Ectodermal cell (in vitro differentiated cells): ENCODE data around the gene OGDHL.
"Not testable (repeated sequence)": the region's sequence is repeated elsewhere in the genome, so short reads cannot be mapped to it uniquely, and the experiment has no call there.

Source experiments
- H3K27ac ChIP-seq: 2 replicates; pipeline ENCODE4 v1.7.0; 2013; ENCODE audit warnings: mild to moderate bottlenecking, low read depth, low read length; ENCODE audit not compliant: insufficient read depth, poor library complexity, severe bottlenecking
- H3K27me3 ChIP-seq: 2 replicates; pipeline ENCODE4 v1.7.0; 2013; ENCODE audit warnings: mild to moderate bottlenecking, low read length; ENCODE audit not compliant: insufficient read depth, control insufficient read depth, poor library complexity, severe bottlenecking
- H3K36me3 ChIP-seq: one replicate; pipeline ENCODE4 v1.7.0; 2013; ENCODE audit warnings: low read length; ENCODE audit not compliant: control insufficient read depth, insufficient read depth
- H3K4me1 ChIP-seq: one replicate; pipeline ENCODE4 v1.7.0; 2013; ENCODE audit warnings: low read length; ENCODE audit not compliant: control insufficient read depth, insufficient read depth
- H3K4me3 ChIP-seq: 2 replicates; pipeline ENCODE4 v1.7.0; 2013; ENCODE audit warnings: low read depth, low read length, control low read depth; ENCODE audit not compliant: insufficient read depth
- H3K9me3 ChIP-seq: 2 replicates; pipeline ENCODE4 v1.7.0; 2013; ENCODE audit warnings: mild to moderate bottlenecking, low read length, moderate library complexity; ENCODE audit not compliant: control insufficient read depth
- WGBS, 2 experiments: methylation state at CpG; one replicate each; pipeline ENCODE4 v1.1.7; 2013; ENCODE audit warnings: missing lambda C conversion rate in 2 of 2; 5-methylcytosine and 5-hydroxymethylcytosine counted together

OGDHL gene

DNA sequence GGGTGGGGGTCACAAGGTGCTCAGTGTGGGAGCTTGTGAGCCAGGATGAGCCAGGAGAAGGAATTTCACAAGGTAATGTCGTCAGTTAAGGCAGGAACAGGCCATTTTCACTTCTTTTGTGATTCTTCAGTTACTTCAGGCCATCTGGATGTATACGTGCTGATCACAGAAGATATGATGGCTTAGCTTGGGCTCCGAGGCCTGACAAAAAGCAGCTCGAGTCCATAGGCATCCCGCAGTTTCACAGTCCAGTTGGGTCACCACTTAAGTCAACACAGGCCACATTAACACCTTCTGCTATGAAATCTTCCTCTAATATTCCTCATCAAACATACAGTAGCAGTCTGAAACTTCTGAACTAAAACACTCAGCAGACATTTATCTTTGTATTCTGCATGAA is 10.8 kb upstream of the OGDHL start:
- 69 to 70% methylated on average over 5 of the region's 5 CpGs for WGBS, 2 experiments
- H3K36me3 ChIP-seq, H3K27ac ChIP-seq, H3K4me1 ChIP-seq, H3K9me3 ChIP-seq, H3K27me3 ChIP-seq, H3K4me3 ChIP-seq: not testable (repeated sequence)

GRCh38 chr10:49771046-49771445 is 8.9 kb upstream of the OGDHL start:
- not testable (repeated sequence) for H3K27me3 ChIP-seq

GRCh38 chr10:49769692-49770091 is 7.6 kb upstream of the OGDHL start:
- no peak overlapping the region for H3K4me3 ChIP-seq
- no peaks in the 10 kb centered on the region for H3K9me3 ChIP-seq
- no peaks in the 10 kb centered on the region for H3K36me3 ChIP-seq
- no peak overlapping the region for H3K27ac ChIP-seq
- WGBS, 2 experiments = 91 to 95% methylated on average over 8 of the region's 8 CpGs
- no peaks in the 10 kb centered on the region for H3K4me1 ChIP-seq
- H3K27me3 ChIP-seq = peaks cover 7% of the 10 kb centered on the region

More at GRCh38 chr10:49771046-49771445, 8.9 kb upstream of the OGDHL start:
- H3K36me3 ChIP-seq, H3K9me3 ChIP-seq, H3K27ac ChIP-seq, H3K4me1 ChIP-seq, H3K4me3 ChIP-seq: not testable (repeated sequence)
- WGBS, 2 experiments = 77 to 79% methylated on average over 10 to 11 of the region's 11 CpGs

- Histone ChIP-seq H3K4me1 (no peaks in the 10 kb centered on the region), H3K27me3 (peaks cover 7% of the 10 kb centered on the region), H3K27ac (no peak overlapping the region), H3K4me3 (no peak overlapping the region), H3K9me3 (no peaks in the 10 kb centered on the region), H3K36me3 (no peaks in the 10 kb centered on the region)
- 88 to 91% methylated on average over 45 of the region's 45 CpGs for WGBS, 2 experiments
These were observed 6.6 kb upstream of the OGDHL start for GRCh38 chr10:49768731-49769130.

- no peaks in the 10 kb centered on the region for H3K36me3 ChIP-seq
- 88 to 90% methylated on average over 38 of the region's 38 CpGs for WGBS, 2 experiments
- H3K27me3 ChIP-seq = peaks cover 9% of the 10 kb centered on the region
- no peak overlapping the region for H3K27ac ChIP-seq
- no peaks in the 10 kb centered on the region for H3K9me3 ChIP-seq
- H3K4me3 ChIP-seq = no peak overlapping the region
- H3K4me1 ChIP-seq = no peaks in the 10 kb centered on the region
These were observed 6.2 kb upstream of the OGDHL start for GRCh38 chr10:49768329-49768728.

DNA sequence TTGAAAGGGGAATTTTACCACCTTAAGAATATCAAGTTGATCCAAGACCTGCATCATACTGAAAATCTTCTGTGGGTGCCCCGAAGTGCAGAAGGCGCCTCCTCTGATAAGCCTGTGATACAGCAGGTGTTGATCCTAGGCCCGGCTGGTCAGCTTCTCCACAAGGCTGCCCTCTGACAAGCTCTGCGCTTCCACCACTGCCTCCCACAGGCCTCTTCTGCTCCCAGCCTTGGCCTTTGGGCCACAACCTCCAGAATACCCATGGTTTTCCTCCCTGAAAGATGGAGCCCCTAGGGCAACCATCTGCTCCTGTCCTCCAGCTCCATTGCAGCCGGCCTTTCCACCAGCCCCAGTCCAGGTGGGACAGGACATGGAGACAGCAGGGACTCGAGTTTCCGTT is 5.6 kb upstream of the OGDHL start:
- WGBS, 2 experiments = 90 to 92% methylated on average over 7 of the region's 7 CpGs
- Histone ChIP-seq H3K27ac (no peak overlapping the region), H3K4me1 (no peaks in the 10 kb centered on the region), H3K9me3 (no peaks in the 10 kb centered on the region), H3K36me3 (no peaks in the 10 kb centered on the region), H3K4me3 (no peak overlapping the region), H3K27me3 (peaks cover 15% of the 10 kb centered on the region)

- no peaks in the 10 kb centered on the region for H3K4me1 ChIP-seq
- no peaks in the 10 kb centered on the region for H3K9me3 ChIP-seq
- no peaks in the 10 kb centered on the region for H3K36me3 ChIP-seq
- H3K4me3 ChIP-seq = no peak overlapping the region
- peaks cover 27% of the 10 kb centered on the region for H3K27me3 ChIP-seq
- 91 to 93% methylated on average over 2 of the region's 2 CpGs for WGBS, 2 experiments
- H3K27ac ChIP-seq = no peak overlapping the region
These were observed 4.4 kb upstream of the OGDHL start for GRCh38 chr10:49766484-49766883.

- Histone ChIP-seq H3K27me3 (peaks cover 26% of the 10 kb centered on the region), H3K4me3 (peak overlapping the region; percentile 67), H3K4me1 (no peaks in the 10 kb centered on the region), H3K36me3 (no peaks in the 10 kb centered on the region), H3K9me3 (no peaks in the 10 kb centered on the region), H3K27ac (no peak overlapping the region)
- 41 to 49% methylated on average over 4 of the region's 4 CpGs for WGBS, 2 experiments
These were observed 399 bp upstream of the OGDHL start for GRCh38 chr10:49762566-49762877.

- 23 to 29% methylated on average over 16 of the region's 16 CpGs for WGBS, 2 experiments
These were observed 828 bp downstream of the OGDHL start for GRCh38 chr10:49761201-49761788.

GRCh38 chr10:49760789-49761188 is 1.3 kb downstream of the OGDHL start:
- 91 to 98% methylated on average over 3 of the region's 3 CpGs for WGBS, 2 experiments
- Histone ChIP-seq H3K36me3 (no peaks in the 10 kb centered on the region), H3K4me1 (no peaks in the 10 kb centered on the region), H3K9me3 (no peaks in the 10 kb centered on the region), H3K27me3 (peaks cover 26% of the 10 kb centered on the region), H3K27ac (no peak overlapping the region), H3K4me3 (no peak overlapping the region)

More at GRCh38 chr10:49761201-49761788, 828 bp downstream of the OGDHL start:
- Histone ChIP-seq H3K27me3 (peaks cover 26% of the 10 kb centered on the region), H3K36me3 (no peaks in the 10 kb centered on the region), H3K4me3 (peak overlapping the region; percentile 67), H3K9me3 (no peaks in the 10 kb centered on the region), H3K4me1 (no peaks in the 10 kb centered on the region), H3K27ac (no peak overlapping the region)
